Lung (tissue), 12 donors: ENCODE results near the gene TOX2. TPM values are rescaled to one million over a fixed set of nuclear protein-coding genes. Genes with fewer than 3 reads are reported as not detected.

Source experiments
- ATAC-seq: fragments of 200-7000 bp; cut with Tn5 transposase; one replicate; pipeline ENCODE4 v1.9.1; 2020; ENCODE audit warnings: moderate number of reproducible peaks; ENCODE audit not compliant: insufficient read depth, low FRiP score
- DNase-seq, 3 donors: peaks; one replicate each; pipeline ENCODE4 v3.0.0-alpha.2; 2013 to 2017
- H3K27ac ChIP-seq, 2 donors: one replicate each; pipeline ENCODE4 v1.5.1; 2013; ENCODE audit warnings: mild to moderate bottlenecking in 2 of 2, moderate library complexity in 2 of 2, control low read depth in 1 of 2, inconsistent platforms in 1 of 2, low read depth in 1 of 2, low read length in 1 of 2
- H3K27me3 ChIP-seq, 3 donors: one replicate each; pipeline ENCODE4 v1.5.1; 2013; ENCODE audit warnings: low read length in 2 of 3; ENCODE audit not compliant: control insufficient read depth in 3 of 3, insufficient read depth in 3 of 3
- H3K36me3 ChIP-seq, 4 donors: one replicate each; pipeline ENCODE4 v1.5.1; 2013; ENCODE audit warnings: low read length in 4 of 4, mild to moderate bottlenecking in 1 of 4, moderate library complexity in 1 of 4; ENCODE audit not compliant: control insufficient read depth in 4 of 4, insufficient read depth in 4 of 4
- H3K4me1 ChIP-seq, 5 donors: one replicate each; pipeline ENCODE4 v1.5.1; 2013; ENCODE audit warnings: low read length in 5 of 5, mild to moderate bottlenecking in 2 of 5, moderate library complexity in 1 of 5; ENCODE audit not compliant: control insufficient read depth in 5 of 5, insufficient read depth in 5 of 5
- H3K4me3 ChIP-seq: one replicate; pipeline ENCODE4 v1.5.1; 2013; ENCODE audit warnings: mild to moderate bottlenecking, control low read depth, moderate library complexity
- H3K9ac ChIP-seq, 2 donors: one replicate each; pipeline ENCODE4 v1.5.1; 2013; ENCODE audit warnings: low read length in 2 of 2, control low read depth in 1 of 2; ENCODE audit not compliant: insufficient read depth in 1 of 2
- H3K9me3 ChIP-seq, 4 donors: one replicate each; pipeline ENCODE4 v1.5.1; 2013; ENCODE audit warnings: low read length in 3 of 4, mild to moderate bottlenecking in 1 of 4, moderate library complexity in 1 of 4; ENCODE audit not compliant: control insufficient read depth in 4 of 4, insufficient read depth in 3 of 4
- WGBS, 2 donors: extraction: QIAGEN DNeasy Blood & Tissue Kit; methylation state at CpG; one replicate each; pipeline ENCODE4 v1.1.7; 2013; 5-methylcytosine and 5-hydroxymethylcytosine counted together
- polyA plus RNA-seq, 2 donors: library from polyadenylated mRNA; stranded (reverse); fragments of 200-250 nt; gene quantifications; one replicate each; pipeline ENCODE4 v1.2.1, GENCODE V29; 2013
- total RNA-seq, 2 donors: library from RNA; depleted of rRNA in 1 of 2; stranded (reverse); fragments of >200 nt in 1 of 2; gene quantifications; one replicate each; pipeline ENCODE4 v1.2.1, GENCODE V29; 2014 to 2021
- TF ChIP-seq, protein P1 (sequence below): IDR thresholded peaks from 2 replicates; pipeline ENCODE4 v1.5.1; 2012; ENCODE audit warnings: mild to moderate bottlenecking; ENCODE audit errors: control extremely low read depth, extremely low read depth
- donor health status: control.
- donor health status: control.
- donor health status: Bipolar disorder and iron deficiency.
- donor health status: healthy.
- donor health status: DM: yes; HTN: yes; CAD: no.

The TOX2 gene
- total and polyA plus RNA-seq, 4 donors = 12.0 to 25.5 (median 16.6) TPM

DNA sequence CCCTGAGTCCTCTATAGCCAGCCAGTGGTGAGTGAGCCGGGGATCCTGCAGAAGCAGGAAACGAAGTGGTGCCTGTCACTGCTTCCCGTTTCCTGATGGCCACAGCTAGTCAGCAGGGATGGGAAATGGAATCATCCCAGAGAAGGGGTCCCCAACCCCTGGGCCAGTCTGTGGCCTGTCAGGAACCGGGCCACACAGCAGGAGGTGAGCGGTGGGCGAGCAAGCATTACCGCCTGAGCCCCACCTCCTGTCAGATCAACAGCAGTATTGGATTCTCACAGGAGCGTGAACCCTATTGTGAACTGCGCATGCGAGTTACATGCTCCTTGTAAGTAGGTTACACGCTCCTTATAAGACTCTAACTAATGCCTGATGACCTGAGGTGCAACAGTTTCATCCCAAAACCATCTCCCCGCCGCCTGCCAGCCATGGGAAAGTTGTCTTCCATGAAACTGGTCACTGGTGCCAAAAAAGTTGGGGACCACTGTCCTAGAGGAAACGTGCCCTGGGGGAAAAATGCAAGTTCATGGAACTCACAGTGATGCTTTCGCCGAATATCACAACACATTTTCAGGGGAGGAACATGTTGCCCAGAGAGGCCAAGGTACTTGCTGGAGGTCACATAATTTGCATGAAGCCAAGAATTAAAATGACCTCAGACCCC lies 158.5 kb downstream of the TOX2 start:
- ATAC-seq = no peak
- no peaks in the 10 kb centered on the region for H3K27me3 ChIP-seq
- H3K4me1 ChIP-seq = no peaks in the 10 kb centered on the region
- peaks cover 0 to 3% (median 0%) of the 10 kb centered on the region in 4 donors for H3K9me3 ChIP-seq
- H3K4me3 ChIP-seq = no peak overlapping the region
- DNase-seq = no peak
- peak overlapping the region in 1 of 2 donors; percentile 3 for H3K27ac ChIP-seq
- H3K9ac ChIP-seq = no peak overlapping the region
- WGBS, 2 donors = 58 to 65% methylated on average over 16 of the region's 16 CpGs
- TF ChIP-seq, protein P1, sequence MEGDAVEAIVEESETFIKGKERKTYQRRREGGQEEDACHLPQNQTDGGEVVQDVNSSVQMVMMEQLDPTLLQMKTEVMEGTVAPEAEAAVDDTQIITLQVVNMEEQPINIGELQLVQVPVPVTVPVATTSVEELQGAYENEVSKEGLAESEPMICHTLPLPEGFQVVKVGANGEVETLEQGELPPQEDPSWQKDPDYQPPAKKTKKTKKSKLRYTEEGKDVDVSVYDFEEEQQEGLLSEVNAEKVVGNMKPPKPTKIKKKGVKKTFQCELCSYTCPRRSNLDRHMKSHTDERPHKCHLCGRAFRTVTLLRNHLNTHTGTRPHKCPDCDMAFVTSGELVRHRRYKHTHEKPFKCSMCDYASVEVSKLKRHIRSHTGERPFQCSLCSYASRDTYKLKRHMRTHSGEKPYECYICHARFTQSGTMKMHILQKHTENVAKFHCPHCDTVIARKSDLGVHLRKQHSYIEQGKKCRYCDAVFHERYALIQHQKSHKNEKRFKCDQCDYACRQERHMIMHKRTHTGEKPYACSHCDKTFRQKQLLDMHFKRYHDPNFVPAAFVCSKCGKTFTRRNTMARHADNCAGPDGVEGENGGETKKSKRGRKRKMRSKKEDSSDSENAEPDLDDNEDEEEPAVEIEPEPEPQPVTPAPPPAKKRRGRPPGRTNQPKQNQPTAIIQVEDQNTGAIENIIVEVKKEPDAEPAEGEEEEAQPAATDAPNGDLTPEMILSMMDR = no peak
- H3K36me3 ChIP-seq = no peaks in the 10 kb centered on the region

DNA sequence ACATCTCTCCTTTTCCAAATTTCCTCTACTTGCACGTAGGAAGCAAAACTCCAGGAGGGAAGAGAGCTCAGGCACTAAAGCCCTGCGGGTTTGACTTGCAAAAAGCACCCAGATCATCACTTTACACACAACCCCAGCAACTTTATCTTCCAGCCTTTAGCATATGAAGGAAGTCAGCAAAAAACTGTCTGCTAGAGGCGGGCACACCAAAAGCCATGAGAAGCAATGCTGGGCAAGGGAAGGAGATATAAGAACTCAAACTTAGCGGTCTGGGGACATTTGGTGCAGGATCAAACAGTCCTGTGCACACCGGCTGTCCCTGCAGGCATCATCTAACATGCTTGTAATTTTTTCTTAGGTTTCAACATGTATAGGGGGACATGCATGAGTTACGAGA lies 159.0 kb downstream of the TOX2 start:
- no peak for DNase-seq
- no peaks in the 10 kb centered on the region for H3K27me3 ChIP-seq
- H3K4me3 ChIP-seq = no peak overlapping the region
- H3K27ac ChIP-seq = no peak overlapping the region
- 77 to 80% methylated on average over 6 of the region's 6 CpGs for WGBS, 2 donors
- no peak overlapping the region for H3K9ac ChIP-seq
- no peak for ATAC-seq
- H3K36me3 ChIP-seq = no peaks in the 10 kb centered on the region
- peaks cover 0 to 3% (median 0%) of the 10 kb centered on the region in 4 donors for H3K9me3 ChIP-seq
- H3K4me1 ChIP-seq = no peaks in the 10 kb centered on the region
- TF ChIP-seq, protein P1 = no peak

DNA sequence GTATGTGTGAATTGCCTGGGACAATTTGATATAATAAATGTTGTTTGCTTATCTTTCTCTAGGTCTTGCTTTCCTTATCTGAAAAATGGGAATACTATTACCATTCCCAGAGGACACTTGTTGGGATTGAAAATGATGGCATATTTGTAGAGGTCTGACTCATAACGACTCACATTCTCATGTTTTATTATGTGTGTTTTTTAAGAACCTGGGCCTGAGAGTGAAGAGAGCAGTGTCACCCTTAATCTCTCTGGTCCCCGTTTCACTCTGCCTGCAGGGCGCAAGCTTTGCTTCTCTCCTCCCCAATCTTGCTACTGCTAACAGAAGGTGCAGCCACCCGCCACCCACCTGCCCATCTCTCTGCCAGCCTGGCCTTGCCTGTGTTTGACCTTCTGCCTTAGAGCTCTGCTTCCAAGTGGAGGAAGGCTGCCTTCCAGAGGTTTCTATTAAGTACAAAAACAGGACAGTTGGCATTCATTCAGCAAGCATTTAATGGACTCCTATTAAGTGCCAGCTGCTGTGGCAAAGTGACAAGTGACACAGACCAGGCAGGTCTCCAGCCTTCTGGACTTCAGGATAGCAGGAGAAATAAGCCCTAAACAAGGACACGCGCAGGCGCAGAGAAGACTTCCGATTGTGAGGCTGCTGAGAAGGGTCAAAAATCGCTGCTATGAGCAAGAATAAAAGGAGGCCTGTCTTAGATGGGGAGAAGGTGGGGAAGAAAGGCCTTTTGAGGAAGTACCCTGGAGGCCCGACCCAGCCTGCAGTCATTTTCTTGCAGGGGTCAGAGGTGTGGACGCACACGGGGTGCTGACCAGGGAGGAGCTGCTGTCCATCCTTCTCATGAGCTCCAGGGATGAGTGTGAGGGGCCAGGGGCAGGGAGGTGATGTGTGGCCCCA lies 159.8 kb downstream of the TOX2 start:
- peak overlapping the region in 1 of 2 donors; percentile 45 for H3K27ac ChIP-seq
- TF ChIP-seq, protein P1 = no peak
- H3K4me3 ChIP-seq = no peak overlapping the region
- no peaks in the 10 kb centered on the region for H3K27me3 ChIP-seq
- no peaks in the 10 kb centered on the region for H3K36me3 ChIP-seq
- H3K9me3 ChIP-seq = peaks cover 0 to 3% (median 0%) of the 10 kb centered on the region in 4 donors
- H3K9ac ChIP-seq = no peak overlapping the region
- 73 to 80% methylated on average over 12 of the region's 12 CpGs for WGBS, 2 donors
- DNase-seq (peak in 1 of 3 donors; percentile 16), ATAC-seq (no peak)
- H3K4me1 ChIP-seq = no peaks in the 10 kb centered on the region
